OCI-LY1 (cell line): ENCODE results near the gene TUBA3C.

ENCODE experiments used
- H2AFZ ChIP-seq: fragments of 200-600 bp; sonication (generic), shearing (Covaris generic); 2 replicates; pipeline ENCODE4 v1.6.0; 2014; ENCODE audit warnings: antibody characterized with exemption, mild to moderate bottlenecking, low read length
- H3F3A ChIP-seq: fragments of 200-600 bp; sonication (generic), shearing (Covaris generic); 2 replicates; pipeline ENCODE4 v1.6.0; 2014; ENCODE audit warnings: mild to moderate bottlenecking, antibody characterized with exemption, low read length, moderate library complexity; ENCODE audit not compliant: insufficient read depth
- H3K27ac ChIP-seq: fragments of 200-600 bp; sonication (generic); 2 replicates; pipeline ENCODE4 v1.5.1; 2014; ENCODE audit warnings: low read length, mixed run types, mild to moderate bottlenecking, low read depth; ENCODE audit not compliant: poor library complexity, severe bottlenecking
- H3K27me3 ChIP-seq: fragments of 200-600 bp; sonication (generic); 2 replicates; pipeline ENCODE4 v1.6.0; 2014; ENCODE audit warnings: antibody characterized with exemption, mild to moderate bottlenecking, low read length, moderate library complexity; ENCODE audit not compliant: insufficient read depth
- H3K36me3 ChIP-seq: fragments of 200-600 bp; sonication (generic); 2 replicates; pipeline ENCODE4 v1.6.1; 2014; ENCODE audit warnings: mild to moderate bottlenecking, antibody characterized with exemption, low read length, moderate library complexity, mixed read lengths; ENCODE audit not compliant: insufficient read depth
- H3K4me1 ChIP-seq: fragments of 200-600 bp; sonication (generic); 2 replicates; pipeline ENCODE4 v1.5.1; 2014; ENCODE audit warnings: mild to moderate bottlenecking, low read length, moderate library complexity; ENCODE audit not compliant: insufficient read depth, severe bottlenecking
- H3K4me2 ChIP-seq: fragments of 200-600 bp; sonication (generic), shearing (Covaris generic); 2 replicates; pipeline ENCODE4 v1.6.1; 2014; ENCODE audit warnings: low read length
- H3K4me3 ChIP-seq: fragments of 200-600 bp; sonication (generic); 2 replicates; pipeline ENCODE4 v1.5.1; 2014; ENCODE audit warnings: low read length, low read depth, mild to moderate bottlenecking, mixed read lengths; ENCODE audit not compliant: poor library complexity, severe bottlenecking
- H3K79me2 ChIP-seq: fragments of 200-600 bp; shearing (Covaris generic); 2 replicates; pipeline ENCODE4 v1.6.1; 2016; ENCODE audit warnings: mixed run types, low read length, mixed read lengths; ENCODE audit not compliant: insufficient read depth
- H3K9ac ChIP-seq: fragments of 200-600 bp; sonication (generic), shearing (Covaris generic); 2 replicates; pipeline ENCODE4 v1.6.1; 2014; ENCODE audit warnings: mild to moderate bottlenecking, low read length, mixed read lengths
- H3K9me2 ChIP-seq: fragments of 200-600 bp; sonication (generic), shearing (Covaris generic); 2 replicates; pipeline ENCODE4 v1.6.1; 2014; ENCODE audit warnings: low read depth, mild to moderate bottlenecking, low read length, mixed read lengths
- H3K9me3 ChIP-seq: fragments of 200-600 bp; shearing (Covaris generic); 2 replicates; pipeline ENCODE4 v1.6.1; 2014; ENCODE audit warnings: low read length, mixed read lengths
- H4K20me1 ChIP-seq: fragments of 200-600 bp; sonication (generic), shearing (Covaris generic); 2 replicates; pipeline ENCODE4 v1.6.0; 2016; ENCODE audit warnings: mild to moderate bottlenecking, low read length; ENCODE audit not compliant: insufficient read depth
- CTCF ChIP-seq: fragments of 200-600 bp; sonication (generic), shearing (Covaris generic); IDR thresholded peaks from 2 replicates; pipeline ENCODE4 v1.5.1; 2017; ENCODE audit warnings: mild to moderate bottlenecking, antibody characterized with exemption, low read length, moderate library complexity, mixed read lengths
- EZH2 ChIP-seq: fragments of 200-600 bp; sonication (generic), shearing (Covaris generic); IDR thresholded peaks from 2 replicates; pipeline ENCODE4 v1.8.0; 2017; ENCODE audit warnings: borderline replicate concordance, mixed run types, mild to moderate bottlenecking, antibody characterized with exemption, low read length, moderate library complexity, mixed read lengths

The TUBA3C gene

GRCh38 chr13:19152403-19152802 is 29.2 kb downstream of the TUBA3C start:
- no peak overlapping the region for H3K4me3 ChIP-seq
- no peaks in the 10 kb centered on the region for H3F3A ChIP-seq
- H2AFZ ChIP-seq: no peak overlapping the region
- H4K20me1 ChIP-seq: no peaks in the 10 kb centered on the region
- TF ChIP-seq EZH2 (no peak), CTCF (no peak)
- H3K9me3 ChIP-seq: 0 out of 2 replicates have a peak, but pooled peaks cover 5% of the 10 kb centered on the region
- no peak overlapping the region for H3K4me2 ChIP-seq
- no peaks in the 10 kb centered on the region for H3K4me1 ChIP-seq
- H3K9ac ChIP-seq: no peak overlapping the region
- H3K36me3 ChIP-seq: no peaks in the 10 kb centered on the region
- no peaks in the 10 kb centered on the region for H3K27me3 ChIP-seq
- H3K79me2 ChIP-seq: no peaks in the 10 kb centered on the region
- no peak overlapping the region for H3K27ac ChIP-seq
- no peaks in the 10 kb centered on the region for H3K9me2 ChIP-seq

GRCh38 chr13:19151581-19152263 is 29.9 kb downstream of the TUBA3C start:
- H3K9me2 ChIP-seq: no peaks in the 10 kb centered on the region
- TF ChIP-seq CTCF (no peak), EZH2 (no peak)
- H3K9me3 ChIP-seq: 0 out of 2 replicates have a peak, but pooled peaks cover 5% of the 10 kb centered on the region
- no peaks in the 10 kb centered on the region for H3K79me2 ChIP-seq
- H3K4me2 ChIP-seq: no peak overlapping the region
- H2AFZ ChIP-seq: no peak overlapping the region
- H3F3A ChIP-seq: no peaks in the 10 kb centered on the region
- no peak overlapping the region for H3K9ac ChIP-seq
- H3K4me3 ChIP-seq: no peak overlapping the region
- H3K4me1 ChIP-seq: no peaks in the 10 kb centered on the region
- no peak overlapping the region for H3K27ac ChIP-seq
- no peaks in the 10 kb centered on the region for H3K27me3 ChIP-seq
- no peaks in the 10 kb centered on the region for H3K36me3 ChIP-seq
- no peaks in the 10 kb centered on the region for H4K20me1 ChIP-seq

GRCh38 chr13:19150712-19151228 is 30.9 kb downstream of the TUBA3C start:
- no peak overlapping the region for H2AFZ ChIP-seq
- no peak overlapping the region for H3K4me2 ChIP-seq
- H4K20me1 ChIP-seq: no peaks in the 10 kb centered on the region
- H3F3A ChIP-seq: no peaks in the 10 kb centered on the region
- no peaks in the 10 kb centered on the region for H3K9me2 ChIP-seq
- no peaks in the 10 kb centered on the region for H3K27me3 ChIP-seq
- no peak for TF ChIP-seq EZH2
- TF ChIP-seq CTCF: no peak
- H3K27ac ChIP-seq: no peak overlapping the region
- no peak overlapping the region for H3K9ac ChIP-seq
- no peak overlapping the region for H3K4me3 ChIP-seq
- H3K9me3 ChIP-seq: 0 out of 2 replicates have a peak, but pooled peaks cover 5% of the 10 kb centered on the region
- H3K4me1 ChIP-seq: no peaks in the 10 kb centered on the region
- no peaks in the 10 kb centered on the region for H3K79me2 ChIP-seq
- no peaks in the 10 kb centered on the region for H3K36me3 ChIP-seq
